ENCODE data around the gene KRTAP12-3.
A peak's percentile ranks its signal among the peaks of the same experiment; 100 is the strongest.
"Not testable (repeated sequence)": the region's sequence is repeated elsewhere in the genome, so short reads cannot be mapped to it uniquely, and the experiment has no call there.

The KRTAP12-3 gene

GRCh38 chr21:44653123-44653522, 4.6 kb upstream of the KRTAP12-3 start:
- peak in 1 of 2 experiments; percentile 3 for DNase-seq

- DNase-seq = no peak
These were observed 3.8 kb upstream of the KRTAP12-3 start for GRCh38 chr21:44653656-44654575.

- DNase-seq = no peak
These were observed 3.1 kb upstream of the KRTAP12-3 start, which contains the start of gene KRTAP12-4 for GRCh38 chr21:44654576-44655175. Gene KRTAP12-4 (minus strand): TSS chr21:44654659. CDS start chr21:44654614, 45 bp downstream.

- no peak for DNase-seq
These were observed 864 bp upstream of the KRTAP12-3 start for GRCh38 chr21:44656868-44657267.

GRCh38 chr21:44658541-44658910, 794 bp downstream of the KRTAP12-3 start:
- no peak for DNase-seq

- DNase-seq = no peak
These were observed 1.3 kb downstream of the KRTAP12-3 start for GRCh38 chr21:44658913-44659595.

GRCh38 chr21:44661567-44661966, 3.8 kb downstream of the KRTAP12-3 start:
- not testable (repeated sequence) for DNase-seq

GRCh38 chr21:44664691-44665090, 7.0 kb downstream of the KRTAP12-3 start:
- no peak for DNase-seq

- no peak for DNase-seq
These were observed 8.9 kb downstream of the KRTAP12-3 start, which contains the start of gene KRTAP12-2 for GRCh38 chr21:44666401-44667320. Gene KRTAP12-2 (minus strand): TSS chr21:44666927. CDS start chr21:44666886, 41 bp downstream.

GRCh38 chr21:44667612-44668011, 9.9 kb downstream of the KRTAP12-3 start:
- no peak for DNase-seq

GRCh38 chr21:44670642-44671432, 13.1 kb downstream of the KRTAP12-3 start:
- no peak for DNase-seq

- DNase-seq = no peak
These were observed 14.2 kb downstream of the KRTAP12-3 start for GRCh38 chr21:44671911-44672310.

- no peak for DNase-seq
These were observed 20.1 kb downstream of the KRTAP12-3 start for GRCh38 chr21:44677881-44678280.

- no peak for DNase-seq
These were observed 23.4 kb downstream of the KRTAP12-3 start for GRCh38 chr21:44681152-44681551.

- DNase-seq = no peak
These were observed 24.3 kb downstream of the KRTAP12-3 start, which contains the start of gene KRTAP12-1 for GRCh38 chr21:44681861-44682579. Gene KRTAP12-1 (minus strand): TSS chr21:44682163. CDS start chr21:44682123, 40 bp downstream.

GRCh38 chr21:44682580-44683151, 24.9 kb downstream of the KRTAP12-3 start:
- no peak for DNase-seq

GRCh38 chr21:44684077-44684476, 26.3 kb downstream of the KRTAP12-3 start:
- no peak for DNase-seq

GRCh38 chr21:44684483-44684882, 26.8 kb downstream of the KRTAP12-3 start:
- no peak for DNase-seq

GRCh38 chr21:44685050-44685449, 27.3 kb downstream of the KRTAP12-3 start:
- DNase-seq = not testable (repeated sequence)
